Esophagus muscularis mucosa (tissue), 4 donors: Measurements from ENCODE around the gene SAMD10. TPM values are rescaled to one million over a fixed set of nuclear protein-coding genes. Genes with fewer than 3 reads are reported as not detected.
"Not testable (repeated sequence)": the region's sequence is repeated elsewhere in the genome, so short reads cannot be mapped to it uniquely, and the experiment has no call there.

ENCODE experiments used
- DNase-seq: peaks from one replicate; pipeline ENCODE4 v3.0.0-alpha.2; 2017; ENCODE audit errors: extremely low spot score
- H3K27ac ChIP-seq, 4 donors: fragments of 200-600 bp; sonication (generic); replicated peaks in 1 of 4; 1 replicate in 3 of 4; 2 replicates in 1 of 4; pipeline ENCODE4 v1.5.1; 2016 to 2019; ENCODE audit warnings: mild to moderate bottlenecking in 1 of 4
- H3K27me3 ChIP-seq, 4 donors: fragments of 200-600 bp; sonication (generic); one replicate each; pipeline versions ENCODE4 v1.5.1 to v1.6.0; 2016 to 2019
- H3K36me3 ChIP-seq, 4 donors: fragments of 200-600 bp; sonication (generic); one replicate each; pipeline ENCODE4 v1.5.1; 2016 to 2019
- H3K4me1 ChIP-seq, 4 donors: fragments of 200-600 bp; sonication (generic); one replicate each; pipeline ENCODE4 v1.5.1; 2016 to 2019
- H3K4me3 ChIP-seq, 4 donors: fragments of 200-600 bp; sonication (generic); 1 replicate in 2 of 4; 2 replicates in 2 of 4; pipeline ENCODE4 v1.5.1; 2016 to 2019; ENCODE audit warnings: mild to moderate bottlenecking in 4 of 4, moderate library complexity in 1 of 4
- H3K9me3 ChIP-seq, 4 donors: fragments of 200-600 bp; sonication (generic); 1 replicate in 3 of 4; 2 replicates in 1 of 4; pipeline ENCODE4 v1.5.1; 2016 to 2019
- CTCF ChIP-seq, 3 experiments: fragments of 200-600 bp in 2 of 3; fragments of 450-650 bp in 1 of 3; sonication (generic) in 2 of 3; IDR thresholded peaks; one replicate each; pipeline ENCODE4 v1.5.1; 2017 to 2019; ENCODE audit warnings: antibody characterized with exemption in 3 of 3, mild to moderate bottlenecking in 2 of 3, moderate library complexity in 1 of 3
- EP300 ChIP-seq: sonication (generic); formaldehyde crosslinking; IDR thresholded peaks from one replicate; pipeline ENCODE4 v1.6.1; 2017; ENCODE audit warnings: antibody characterized with exemption
- POLR2A ChIP-seq: fragments of 450-650 bp; IDR thresholded peaks from one replicate; pipeline ENCODE4 v1.6.1; 2017; ENCODE audit warnings: antibody characterized with exemption, moderate library complexity, mild to moderate bottlenecking, low read depth
- POLR2AphosphoS5 ChIP-seq, 2 donors: sonication (generic); formaldehyde crosslinking; IDR thresholded peaks; one replicate each; pipeline ENCODE4 v1.6.1; 2017; ENCODE audit warnings: antibody characterized with exemption in 2 of 2
- WGBS: methylation state at CpG from one replicate; pipeline ENCODE4 v1.1.5; 2018; 5-methylcytosine and 5-hydroxymethylcytosine counted together
- intact Hi-C: fragments of 100-400 bp; cut with DNase I; formaldehyde crosslinking; loops from one replicate; pipeline ENCODE4 v1.15.1; 2023
- total RNA-seq, 4 donors: library from RNA; depleted of rRNA; stranded (reverse); fragments of >200 nt; gene quantifications; one replicate each; pipeline versions ENCODE4 v1.1.0 to v1.2.1, GENCODE V29; 2016

The SAMD10 gene
- total RNA-seq, 4 donors from 2014 or later = 2.1 to 11.7 (median 4.4) TPM

GRCh38 chr20:64015635-64016034 is 36.2 kb upstream of the SAMD10 start:
- no peak overlapping the region for H3K27ac ChIP-seq
- DNase-seq = no peak
- 72% methylated on average over 2 of the region's 2 CpGs for WGBS
- intact Hi-C loops = no loop called here
- no peaks in the 10 kb centered on the region for H3K27me3 ChIP-seq
- peaks cover 76 to 90% (median 85%) of the 10 kb centered on the region in 4 donors for H3K36me3 ChIP-seq
- no peak overlapping the region for H3K4me3 ChIP-seq
- H3K4me1 ChIP-seq = no peaks in the 10 kb centered on the region
- TF ChIP-seq POLR2A (no peak), EP300 (no peak), CTCF (IDR thresholded peaks at IDR 0.05) (no peak), POLR2AphosphoS5 (IDR thresholded peaks at IDR 0.05) (no peak)
- H3K9me3 ChIP-seq = no peaks in the 10 kb centered on the region

GRCh38 chr20:64012385-64013154 is 33.1 kb upstream of the SAMD10 start:
- H3K27me3 ChIP-seq, intact Hi-C loops, H3K9me3 ChIP-seq, DNase-seq, H3K27ac ChIP-seq, H3K4me1 ChIP-seq, H3K4me3 ChIP-seq: not testable (repeated sequence)
- peaks cover 56 to 90% (median 84%) of the 10 kb centered on the region in 4 donors for H3K36me3 ChIP-seq
- 83% methylated on average over 11 of the region's 20 CpGs for WGBS

- TF ChIP-seq EP300 = no peak
- no peak for TF ChIP-seq CTCF (IDR thresholded peaks at IDR 0.05)
- TF ChIP-seq POLR2AphosphoS5 (IDR thresholded peaks at IDR 0.05) = no peak
- no peak for TF ChIP-seq POLR2A
- 97% methylated on average over 14 of the region's 16 CpGs for WGBS
- no peak for DNase-seq
- Histone ChIP-seq H3K4me3 (no peak overlapping the region), H3K27me3 (no peaks in the 10 kb centered on the region), H3K27ac (no peak overlapping the region), H3K36me3 (peaks cover 44 to 90% (median 82%) of the 10 kb centered on the region in 4 donors), H3K4me1 (peaks cover 0 to 7% (median 0%) of the 10 kb centered on the region in 4 donors), H3K9me3 (no peaks in the 10 kb centered on the region)
- intact Hi-C loops = no loop called here
These were observed 31.9 kb upstream of the SAMD10 start for GRCh38 chr20:64011366-64011779.

- TF ChIP-seq POLR2A = no peak
- no peak for TF ChIP-seq EP300
- no peak for TF ChIP-seq CTCF (IDR thresholded peaks at IDR 0.05)
- no peak for TF ChIP-seq POLR2AphosphoS5 (IDR thresholded peaks at IDR 0.05)
- Histone ChIP-seq H3K4me1 (peaks cover 0 to 7% (median 0%) of the 10 kb centered on the region in 4 donors), H3K27me3 (no peaks in the 10 kb centered on the region), H3K9me3 (no peaks in the 10 kb centered on the region), H3K4me3 (no peak overlapping the region), H3K36me3 (peaks cover 42 to 90% (median 84%) of the 10 kb centered on the region in 4 donors), H3K27ac (no peak overlapping the region)
- 87% methylated on average over 8 of the region's 8 CpGs for WGBS
- no peak for DNase-seq
- intact Hi-C loops = no loop called here
These were observed 31.3 kb upstream of the SAMD10 start for GRCh38 chr20:64010711-64011237.

- TF ChIP-seq CTCF (IDR thresholded peaks at IDR 0.05) = no peak
- TF ChIP-seq POLR2AphosphoS5 (IDR thresholded peaks at IDR 0.05) = no peak
- no peak for TF ChIP-seq POLR2A
- no peak for TF ChIP-seq EP300
- DNase-seq = no peak
- H3K4me1 ChIP-seq = peaks cover 0 to 13% (median 0%) of the 10 kb centered on the region in 4 donors
- H3K27ac ChIP-seq = no peak overlapping the region
- intact Hi-C loops = no loop called here
- 90% methylated on average over 13 of the region's 13 CpGs for WGBS
- no peaks in the 10 kb centered on the region for H3K9me3 ChIP-seq
- no peaks in the 10 kb centered on the region for H3K27me3 ChIP-seq
- H3K4me3 ChIP-seq = no peak overlapping the region
- peaks cover 37 to 90% (median 84%) of the 10 kb centered on the region in 4 donors for H3K36me3 ChIP-seq
These were observed 30.5 kb upstream of the SAMD10 start for GRCh38 chr20:64009811-64010387.
